ENCODE results near the gene PRMT7. TPM values are rescaled to one million over a fixed set of nuclear protein-coding genes. Genes with fewer than 3 reads are reported as not detected.
A peak's percentile ranks its signal among the peaks of the same experiment; 100 is the strongest.

PRMT7 gene
- total and polyA plus RNA-seq, 2 donors (not counting 1 experiment from before 2014, with no cell fraction given) = 76.9 to 80.4 TPM

DNA sequence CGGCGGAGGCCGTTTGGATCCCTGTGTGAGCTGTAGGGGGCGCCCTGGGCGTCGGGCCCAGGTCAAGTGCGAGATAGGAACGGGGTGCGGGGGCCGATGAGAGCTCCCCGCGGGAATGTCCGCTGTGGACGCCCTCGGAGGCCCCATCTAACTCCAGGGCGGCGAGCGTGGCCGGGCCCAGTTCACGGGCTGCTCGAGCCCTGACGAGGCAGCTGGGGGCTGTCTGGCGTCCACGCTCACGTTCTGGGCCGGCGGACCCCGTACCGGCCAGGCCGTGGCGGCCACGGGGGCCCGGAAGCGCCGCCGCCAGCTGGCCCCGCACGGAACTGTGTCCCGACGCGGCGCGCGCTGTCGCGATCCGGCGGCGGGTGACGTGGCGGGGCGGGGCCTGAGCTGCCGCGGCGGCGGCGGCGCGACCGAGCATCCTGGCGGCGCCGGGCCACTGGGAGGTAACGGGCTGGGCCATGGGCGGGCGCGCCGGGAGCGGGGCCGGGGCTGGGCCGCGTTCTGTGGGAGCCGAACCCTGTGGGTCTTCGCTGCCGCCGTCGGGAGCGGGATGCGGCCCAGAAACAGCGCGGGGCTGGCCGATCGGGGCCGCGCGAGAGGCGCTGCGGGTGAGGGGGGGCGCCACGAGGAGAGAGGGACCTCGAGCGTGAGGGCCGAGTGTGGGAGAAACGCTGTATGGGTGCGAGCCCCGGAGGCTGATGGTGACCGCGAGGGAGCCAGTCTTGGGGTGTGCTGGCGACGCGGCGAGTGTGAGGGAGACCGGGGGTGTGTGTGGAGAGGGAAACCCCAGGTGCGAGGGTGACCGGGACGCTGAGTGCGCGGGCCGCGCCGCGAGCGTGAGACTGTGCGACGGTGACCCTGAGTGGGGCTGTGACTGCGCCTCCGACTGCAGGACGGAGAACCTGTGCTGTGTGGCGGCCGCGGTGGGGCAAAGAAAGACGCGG, 46.4 kb upstream of the PRMT7 start, which contains the start of gene SLC7A6:
SLC7A6 (plus strand) TSS at position 399 of the 950 bp plus-strand sequence. CDS start 10,201 bp downstream, outside the sequence.
- Mint-ChIP-seq H3K9me3 (ENCODE audit: insufficient read depth) (no peaks in the 10 kb centered on the region), H3K4me3 (peak within 1 kb of the TSS; percentile 99), H3K4me1 (peaks cover 43% of the 10 kb centered on the region), H3K27me3 (no peaks in the 10 kb centered on the region), H3K27ac (peak within 1 kb of the TSS; percentile 99)
- Histone ChIP-seq H3K9ac (ENCODE audit: low read length) (peak within 1 kb of the TSS; percentile 95), H3K36me3 (replicated peaks in 1 of 2; ENCODE audit: control extremely low read depth in 1 of 2, control insufficient read depth in 1 of 2, extremely low read depth in 1 of 2, insufficient read depth in 2 of 2, low read length in 1 of 2) (peaks cover 0 to 21% of the 10 kb centered on the region in 2 experiments), H3K4me1 (ENCODE audit: control insufficient read depth in 2 of 2, insufficient read depth in 2 of 2, low read length in 2 of 2) (peaks cover 20 to 45% of the 10 kb centered on the region in 2 donors), H4K20me1 (ENCODE audit: control insufficient read depth, insufficient read depth, low read length, poor library complexity, severe bottlenecking) (peaks cover 15% of the 10 kb centered on the region), H3K27ac (ENCODE audit: low read length in 2 of 2) (peak within 1 kb of the TSS; percentile 92 to 97), H3K4me2 (replicated peaks; ENCODE audit: low read depth, low read length, poor library complexity, severe bottlenecking) (peak within 1 kb of the TSS; percentile 82), H3K79me2 (ENCODE audit: control insufficient read depth, insufficient read depth, low read length) (peaks cover 84% of the 10 kb centered on the region), H3K9me3 (ENCODE audit: control extremely low read depth in 1 of 3, control insufficient read depth in 2 of 3, insufficient read depth in 1 of 3, low read length in 2 of 3) (peaks cover 0 to 4% (median 0%) of the 10 kb centered on the region in 3 donors), H2AFZ (ENCODE audit: insufficient read depth, low read depth, low read length, poor library complexity, severe bottlenecking) (peak within 1 kb of the TSS; percentile 91), H3K27me3 (replicated peaks in 1 of 4; ENCODE audit: control extremely low read depth in 1 of 4, control insufficient read depth in 3 of 4, insufficient read depth in 4 of 4, low read length in 3 of 4) (no peaks in the 10 kb centered on the region), H3K4me3 (ENCODE audit: control extremely low read depth in 1 of 5, extremely low read depth in 1 of 5, insufficient read depth in 1 of 5, low read depth in 2 of 5, low read length in 4 of 5) (peak within 1 kb of the TSS; percentile 63 to 91 (median 86))
- intact Hi-C loops (cut with micrococcal nuclease) = loop anchor here (1.0 to 10.0 kb wide), 7 partner anchors 9 to 260 kb away; partner anchors contain the start of genes PLA2G15 and PRMT7
- WGBS (ENCODE audit: insufficient coverage) = under 1% methylated on average over 123 of the region's 123 CpGs
- ATAC-seq (ENCODE audit: low read depth) (peak; percentile 74), DNase-seq (peak; percentile 89)
- TF ChIP-seq CTCF (IDR thresholded peaks at IDR 0.05) = peak; percentile 79
- no peak for TF ChIP-seq EZH2 (IDR thresholded peaks at IDR 0.05; ENCODE audit: borderline replicate concordance, insufficient read depth, low read depth, low read length, poor library complexity, severe bottlenecking)
- ChIA-PET CTCF (interaction anchor here (0.6 to 15.1 kb wide), 23 partner anchors 9 to 772 kb away, joined by 3 to 554 read pairs (median 7); partner anchors contain the start of genes NFATC3, PLA2G15, PRMT7 and SLC7A6OS), POLR2A (interaction anchor here (1.3 to 2.8 kb wide), 4 partner anchors 20 to 47 kb away, joined by 4 to 38 read pairs (median 15); partner anchors contain the start of genes PRMT7 and SLC7A6OS)
